Fibroblast of lung (primary cell): ENCODE data around the gene CNIH4. TPM values are rescaled to one million over a fixed set of nuclear protein-coding genes. Genes with fewer than 3 reads are reported as not detected.

Experiments used
- DNase-seq, 2 donors: peaks; one replicate each; pipeline versions ENCODE4 v3.0.0 to v3.0.0-alpha.2; 2010; ENCODE audit warnings: low read depth in 2 of 2
- H2AFZ ChIP-seq: 2 replicates; pipeline ENCODE4 v1.5.1; 2012; ENCODE audit warnings: low read length, control low read depth, inconsistent platforms
- H3K27ac ChIP-seq: 2 replicates; pipeline ENCODE4 v1.5.1; 2011; ENCODE audit warnings: low read length, control low read depth; ENCODE audit not compliant: insufficient read depth
- H3K27me3 ChIP-seq: 2 replicates; pipeline ENCODE4 v1.5.1; 2011; ENCODE audit warnings: mild to moderate bottlenecking, low read length; ENCODE audit not compliant: control insufficient read depth, insufficient read depth
- H3K36me3 ChIP-seq: 2 replicates; pipeline ENCODE4 v1.5.1; 2011; ENCODE audit warnings: low read length; ENCODE audit not compliant: control insufficient read depth, insufficient read depth
- H3K4me1 ChIP-seq: 2 replicates; pipeline ENCODE4 v1.5.1; 2011; ENCODE audit warnings: low read length; ENCODE audit not compliant: control insufficient read depth, insufficient read depth; ENCODE audit errors: extremely low read depth
- H3K4me2 ChIP-seq: 2 replicates; pipeline ENCODE4 v1.5.1; 2011; ENCODE audit warnings: low read length, control low read depth; ENCODE audit not compliant: insufficient read depth; ENCODE audit errors: extremely low read depth
- H3K4me3 ChIP-seq, 4 experiments: fragments of 200-600 bp in 1 of 4; sonication (generic) in 1 of 4; replicated peaks in 1 of 4; 2 replicates each; pipeline ENCODE4 v1.5.1; 2011 to 2016; ENCODE audit warnings: low read length in 4 of 4, low read depth in 3 of 4, mild to moderate bottlenecking in 3 of 4, control low read depth in 2 of 4, inconsistent platforms in 1 of 4, mixed read lengths in 1 of 4; ENCODE audit not compliant: insufficient read depth in 1 of 4; ENCODE audit errors: control extremely low read depth in 1 of 4
- H3K79me2 ChIP-seq: 2 replicates; pipeline ENCODE4 v1.5.1; 2012; ENCODE audit warnings: mild to moderate bottlenecking, low read length, inconsistent platforms; ENCODE audit not compliant: control insufficient read depth, insufficient read depth
- H3K9ac ChIP-seq: 2 replicates; pipeline ENCODE4 v1.5.1; 2011; ENCODE audit warnings: mild to moderate bottlenecking, low read length, control low read depth; ENCODE audit not compliant: insufficient read depth
- H3K9me3 ChIP-seq: 2 replicates; pipeline ENCODE4 v1.5.1; 2012; ENCODE audit warnings: low read depth, low read length; ENCODE audit not compliant: control insufficient read depth, insufficient read depth
- H4K20me1 ChIP-seq: 2 replicates; pipeline ENCODE4 v1.5.1; 2011; ENCODE audit warnings: low read length; ENCODE audit not compliant: control insufficient read depth, insufficient read depth; ENCODE audit errors: extremely low read depth
- CTCF ChIP-seq, 2 donors: IDR thresholded peaks in 1 of 2; conservative IDR thresholded peaks in 1 of 2; 1 replicate in 1 of 2; 2 replicates in 1 of 2; pipeline ENCODE4 v1.5.1; 2011 to 2012; ENCODE audit warnings: low read length in 2 of 2, control low read depth in 1 of 2, inconsistent platforms in 1 of 2, low read depth in 1 of 2, mild to moderate bottlenecking in 1 of 2
- EZH2 ChIP-seq: IDR thresholded peaks from 2 replicates; pipeline ENCODE4 v1.5.1; 2012; ENCODE audit warnings: low read length, control low read depth, mild to moderate bottlenecking; ENCODE audit errors: missing control alignments
- polyA plus RNA-seq, 2 donors: library from polyadenylated mRNA; depleted of rRNA in 1 of 2; stranded (reverse) in 1 of 2; unstranded in 1 of 2; fragments of >200 nt; gene quantifications; 2 replicates each; pipeline ENCODE4 v1.2.1, GENCODE V29; 2011 to 2012; ENCODE audit warnings: missing spikeins in 1 of 2
- total RNA-seq: library from RNA; depleted of rRNA; stranded (reverse); fragments of >200 nt; gene quantifications from 2 replicates; pipeline ENCODE4 v1.2.1, GENCODE V29; 2014

Gene CNIH4
- total and polyA plus RNA-seq, 2 donors (not counting 1 experiment from before 2014, with no cell fraction given): 76.0 to 109 TPM

- Histone ChIP-seq H3K4me3 (peak within 1 kb of the TSS; percentile 93 to 99 (median 98)), H3K9me3 (no peaks in the 10 kb centered on the region), H3K9ac (peak within 1 kb of the TSS; percentile 90), H3K4me1 (peaks cover 9% of the 10 kb centered on the region), H3K79me2 (peaks cover 37% of the 10 kb centered on the region), H4K20me1 (no peaks in the 10 kb centered on the region), H2AFZ (peak within 1 kb of the TSS; percentile 99), H3K27ac (peak within 1 kb of the TSS; percentile 86), H3K4me2 (peak within 1 kb of the TSS; percentile 99), H3K36me3 (no peaks in the 10 kb centered on the region), H3K27me3 (no peaks in the 10 kb centered on the region)
- peak; percentile 87 to 92 for DNase-seq
- no peak for TF ChIP-seq EZH2
- TF ChIP-seq CTCF (conservative IDR thresholded peaks at IDR 0.05 in 1 of 2, IDR thresholded peaks at IDR 0.05 in 1 of 2; ENCODE audit: low read depth in 1 of 2, low read length in 2 of 2): no peak
Observed at GRCh38 chr1:224329842-224330753, 26.6 kb upstream of the CNIH4 start, which contains the start of gene NVL. Gene NVL, minus strand, starts transcription at chr1:224330172. Its CDS starts 45 bp downstream, at chr1:224330127.

GRCh38 chr1:224331326-224331725 lies 25.4 kb upstream of the CNIH4 start:
- Histone ChIP-seq H3K4me2 (no peak overlapping the region), H3K27me3 (no peaks in the 10 kb centered on the region), H3K9ac (no peak overlapping the region)

More at GRCh38 chr1:224331326-224331725, 25.4 kb upstream of the CNIH4 start:
- H3K9me3 ChIP-seq: no peaks in the 10 kb centered on the region
- H3K4me3 ChIP-seq: no peak overlapping the region
- TF ChIP-seq CTCF (conservative IDR thresholded peaks at IDR 0.05 in 1 of 2, IDR thresholded peaks at IDR 0.05 in 1 of 2; ENCODE audit: low read depth in 1 of 2, low read length in 2 of 2) (no peak), EZH2 (no peak)
- H3K79me2 ChIP-seq: peaks cover 32% of the 10 kb centered on the region
- DNase-seq: no peak
- peaks cover 9% of the 10 kb centered on the region for H3K4me1 ChIP-seq
- no peaks in the 10 kb centered on the region for H3K36me3 ChIP-seq
- no peak overlapping the region for H2AFZ ChIP-seq
- H4K20me1 ChIP-seq: no peaks in the 10 kb centered on the region
- H3K27ac ChIP-seq: no peak overlapping the region
